Lower leg skin (tissue), 4 donors: Measurements from ENCODE around the gene INPP5D. TPM values are rescaled to one million over a fixed set of nuclear protein-coding genes. Genes with fewer than 3 reads are reported as not detected.
A peak's percentile ranks its signal among the peaks of the same experiment; 100 is the strongest.

ENCODE experiments used
- DNase-seq, 2 donors: peaks; one replicate each; pipeline ENCODE4 v3.0.0-alpha.2; 2019; ENCODE audit warnings: low spot score in 2 of 2
- H3K4me3 ChIP-seq: fragments of 200-600 bp; sonication (generic); 2 replicates; pipeline ENCODE4 v1.5.1; 2017; ENCODE audit warnings: mild to moderate bottlenecking, low read depth; ENCODE audit not compliant: poor library complexity, severe bottlenecking
- CTCF ChIP-seq, 3 donors: fragments of 450-650 bp; IDR thresholded peaks; one replicate each; pipeline ENCODE4 v1.5.1; 2016; ENCODE audit warnings: antibody characterized with exemption in 3 of 3, mild to moderate bottlenecking in 3 of 3, moderate library complexity in 2 of 3
- POLR2A ChIP-seq, 2 donors: fragments of 450-650 bp; IDR thresholded peaks; one replicate each; pipeline ENCODE4 v1.6.1; 2016 to 2017; ENCODE audit warnings: antibody characterized with exemption in 2 of 2, mild to moderate bottlenecking in 1 of 2, moderate library complexity in 1 of 2
- WGBS, 2 donors: methylation state at CpG; one replicate each; pipeline ENCODE4 v1.1.5; 2018; 5-methylcytosine and 5-hydroxymethylcytosine counted together
- intact Hi-C: fragments of 100-400 bp; cut with DNase I; formaldehyde crosslinking; loops from one replicate; pipeline ENCODE4 v1.15.0; 2023; ENCODE audit warnings: low total_unique reads
- total RNA-seq, 4 donors: library from RNA; depleted of rRNA; stranded (reverse); fragments of >200 nt; gene quantifications; one replicate each; pipeline ENCODE4 v1.1.0, GENCODE V29; 2016

The INPP5D gene
- total RNA-seq, 4 donors from 2014 or later = 8.6 to 15.0 (median 13.0) TPM

GRCh38 chr2:233107011-233107410 is 46.9 kb downstream of the INPP5D start:
- DNase-seq = no peak
- intact Hi-C loops = no loop called here
- TF ChIP-seq POLR2A (IDR thresholded peaks at IDR 0.05) (no peak), CTCF (IDR thresholded peaks at IDR 0.05) (no peak)
- 91 to 100% methylated on average over 1 of the region's 1 CpG for WGBS, 2 donors
- no peak overlapping the region for H3K4me3 ChIP-seq

GRCh38 chr2:233107831-233108300 is 47.7 kb downstream of the INPP5D start:
- no peak for DNase-seq
- H3K4me3 ChIP-seq = no peak overlapping the region
- TF ChIP-seq POLR2A (IDR thresholded peaks at IDR 0.05) (no peak), CTCF (IDR thresholded peaks at IDR 0.05) (no peak)
- intact Hi-C loops = no loop called here
- WGBS, 2 donors = 69 to 75% methylated on average over 11 to 12 of the region's 12 CpGs

GRCh38 chr2:233108611-233109490 is 48.7 kb downstream of the INPP5D start:
- no peak for TF ChIP-seq POLR2A (IDR thresholded peaks at IDR 0.05)
- TF ChIP-seq CTCF (IDR thresholded peaks at IDR 0.05) = no peak
- intact Hi-C loops = no loop called here
- DNase-seq = no peak
- no peak overlapping the region for H3K4me3 ChIP-seq
- WGBS, 2 donors = 59 to 81% methylated on average over 10 of the region's 10 CpGs

- WGBS, 2 donors = 95 to 98% methylated on average over 5 of the region's 5 CpGs
- intact Hi-C loops = no loop called here
- DNase-seq = no peak
- H3K4me3 ChIP-seq = no peak overlapping the region
- TF ChIP-seq POLR2A (IDR thresholded peaks at IDR 0.05) (no peak), CTCF (IDR thresholded peaks at IDR 0.05) (no peak)
Measured at GRCh38 chr2:233111427-233111826, 51.3 kb downstream of the INPP5D start.

- intact Hi-C loops = no loop called here
- TF ChIP-seq POLR2A (IDR thresholded peaks at IDR 0.05) = no peak
- no peak for TF ChIP-seq CTCF (IDR thresholded peaks at IDR 0.05)
- peak in 1 of 2 donors; percentile 10 for DNase-seq
Measured at GRCh38 chr2:233112329-233112728, 52.2 kb downstream of the INPP5D start.

More at GRCh38 chr2:233112329-233112728, 52.2 kb downstream of the INPP5D start:
- H3K4me3 ChIP-seq = no peak overlapping the region
- whole genome bisulfite sequencing, 2 donors = 46 to 59% methylated on average over 4 of the region's 4 CpGs
